CD4-positive, alpha-beta T cell (primary cell): ENCODE data around the gene RABL3. TPM values are rescaled to one million over a fixed set of nuclear protein-coding genes. Genes with fewer than 3 reads are reported as not detected.

ENCODE experiments used
- ATAC-seq: fragments of 200-7000 bp; cut with Tn5 transposase; one replicate; pipeline ENCODE4 v1.10.0; 2022; ENCODE audit warnings: mild to moderate bottlenecking; ENCODE audit not compliant: poor library complexity
- CTCF ChIA-PET: fragments of 350-600 bp; sonication (Branson Sonifier 250); formaldehyde crosslinking; loops from one replicate; lab custom pipeline; 2021; ENCODE audit warnings: antibody characterized with exemption, inconsistent platforms; lab: Charles Lee
- POLR2A ChIA-PET: fragments of 350-600 bp; sonication (Branson Sonifier 250); formaldehyde crosslinking; loops from one replicate; lab custom pipeline; 2021; ENCODE audit warnings: antibody characterized with exemption, inconsistent platforms; lab: Charles Lee
- DNase-seq, 14 experiments: peaks; one replicate each; pipeline ENCODE4 v3.0.0-alpha.2; 2013 to 2020; ENCODE audit warnings: mixed read lengths in 2 of 14
- H3K27ac ChIP-seq, 2 donors: one replicate each; pipeline versions ENCODE4 v1.5.1 to v1.7.0; 2013; ENCODE audit warnings: low read length in 2 of 2, low read depth in 1 of 2, mild to moderate bottlenecking in 1 of 2
- H3K27me3 ChIP-seq, 2 experiments: 1 replicate in 1 of 2; 2 replicates in 1 of 2; pipeline versions ENCODE4 v1.6.1 to v1.7.0; 2013; ENCODE audit warnings: low read length in 2 of 2, control low read depth in 1 of 2, mild to moderate bottlenecking in 1 of 2, moderate library complexity in 1 of 2; ENCODE audit not compliant: insufficient read depth in 2 of 2, control insufficient read depth in 1 of 2
- H3K36me3 ChIP-seq: one replicate; pipeline ENCODE4 v1.6.1; 2013; ENCODE audit warnings: low read length, control low read depth; ENCODE audit not compliant: insufficient read depth
- H3K4me1 ChIP-seq: one replicate; pipeline ENCODE4 v1.6.1; 2013; ENCODE audit warnings: low read length, control low read depth; ENCODE audit not compliant: insufficient read depth
- H3K4me3 ChIP-seq: one replicate; pipeline ENCODE4 v1.5.1; 2013; ENCODE audit warnings: mild to moderate bottlenecking, low read length, moderate library complexity
- H3K9me3 ChIP-seq, 2 experiments: 1 replicate in 1 of 2; 2 replicates in 1 of 2; pipeline versions ENCODE4 v1.6.1 to v1.7.0; 2013; ENCODE audit warnings: low read length in 2 of 2, mild to moderate bottlenecking in 2 of 2, control low read depth in 1 of 2, moderate library complexity in 1 of 2; ENCODE audit not compliant: control insufficient read depth in 1 of 2, insufficient read depth in 1 of 2
- H3K27ac Mint-ChIP-seq: one replicate; pipeline ENCODE4 v1.8.0; 2020; ENCODE audit warnings: mixed read lengths
- H3K27me3 Mint-ChIP-seq: one replicate; pipeline ENCODE4 v1.8.0; 2021; ENCODE audit warnings: mixed read lengths
- H3K36me3 Mint-ChIP-seq: one replicate; pipeline ENCODE4 v1.8.0; 2021; ENCODE audit warnings: low read depth, mixed read lengths
- H3K4me1 Mint-ChIP-seq: one replicate; pipeline ENCODE4 v1.8.0; 2021; ENCODE audit warnings: low read depth, mixed read lengths
- H3K4me3 Mint-ChIP-seq: one replicate; pipeline ENCODE4 v1.8.0; 2020; ENCODE audit warnings: mild to moderate bottlenecking, mixed read lengths
- H3K9me3 Mint-ChIP-seq: one replicate; pipeline ENCODE4 v1.8.0; 2020; ENCODE audit warnings: mixed read lengths
- CTCF ChIP-seq: fragments of 200-600 bp; IDR thresholded peaks from one replicate; pipeline ENCODE4 v1.8.0; 2022; ENCODE audit warnings: antibody characterized with exemption, mild to moderate bottlenecking
- intact Hi-C, 2 experiments: fragments of 100-400 bp; cut with DNase I in 1 of 2; cut with micrococcal nuclease in 1 of 2; formaldehyde crosslinking; loops; one replicate each; pipeline versions ENCODE4 v1.15.1 to v1.9.0; 2023 to 2025; cut with DNase I, micrococcal nuclease
- total RNA-seq, 174 experiments: library from RNA in 2 of 174; stranded (reverse) in 2 of 174; gene quantifications; one replicate each; pipeline ENCODE4 v1.2.3 and lab custom pipeline; 2021 to 2026

RABL3 gene
- total RNA-seq, 2 experiments from 2014 or later: 12.9 to 13.6 TPM

- Histone ChIP-seq H3K4me1 (no peaks in the 10 kb centered on the region), H3K9me3 (no peaks in the 10 kb centered on the region), H3K4me3 (no peak overlapping the region), H3K27me3 (no peaks in the 10 kb centered on the region), H3K36me3 (peaks cover 40% of the 10 kb centered on the region), H3K27ac (no peak overlapping the region)
- POLR2A ChIA-PET: no interaction called here
- CTCF ChIA-PET: no interaction called here
- ATAC-seq (no peak), DNase-seq (no peak)
- intact Hi-C loops: no loop called here
- no peak for TF ChIP-seq CTCF
- Mint-ChIP-seq H3K27me3 (no peaks in the 10 kb centered on the region), H3K4me3 (no peak overlapping the region), H3K9me3 (no peaks in the 10 kb centered on the region), H3K27ac (no peak overlapping the region), H3K36me3 (peaks cover 60% of the 10 kb centered on the region), H3K4me1 (no peaks in the 10 kb centered on the region)
Measured at GRCh38 chr3:120693439-120694171, 48.7 kb downstream of the RABL3 start.

GRCh38 chr3:120689395-120689794 is 52.9 kb downstream of the RABL3 start:
- H3K27me3 Mint-ChIP-seq: no peaks in the 10 kb centered on the region

GRCh38 chr3:120688121-120688520 is 54.2 kb downstream of the RABL3 start:
- Histone ChIP-seq H3K27ac (no peak overlapping the region), H3K4me3 (no peak overlapping the region), H3K27me3 (no peaks in the 10 kb centered on the region), H3K9me3 (no peaks in the 10 kb centered on the region), H3K4me1 (no peaks in the 10 kb centered on the region), H3K36me3 (peaks cover 27% of the 10 kb centered on the region)
- POLR2A ChIA-PET: no interaction called here
- DNase-seq (no peak), ATAC-seq (no peak)
- Mint-ChIP-seq H3K9me3 (no peaks in the 10 kb centered on the region), H3K4me1 (no peaks in the 10 kb centered on the region), H3K27ac (no peak overlapping the region), H3K27me3 (no peaks in the 10 kb centered on the region), H3K4me3 (no peak overlapping the region), H3K36me3 (peaks cover 28% of the 10 kb centered on the region)
- CTCF ChIA-PET: no interaction called here
- intact Hi-C loops: no loop called here
- no peak for TF ChIP-seq CTCF

More at GRCh38 chr3:120689395-120689794, 52.9 kb downstream of the RABL3 start:
- Mint-ChIP-seq H3K36me3 (peaks cover 38% of the 10 kb centered on the region), H3K9me3 (no peaks in the 10 kb centered on the region), H3K4me1 (no peaks in the 10 kb centered on the region), H3K27ac (no peak overlapping the region), H3K4me3 (no peak overlapping the region)
- DNase-seq (no peak), ATAC-seq (no peak)
- no peak for TF ChIP-seq CTCF
- Histone ChIP-seq H3K36me3 (peaks cover 30% of the 10 kb centered on the region), H3K27ac (no peak overlapping the region), H3K27me3 (no peaks in the 10 kb centered on the region), H3K4me1 (no peaks in the 10 kb centered on the region), H3K4me3 (no peak overlapping the region), H3K9me3 (no peaks in the 10 kb centered on the region)
- CTCF ChIA-PET: no interaction called here
- intact Hi-C loops: no loop called here
- POLR2A ChIA-PET: interaction anchor here (1.0 kb wide), 1 partner anchor 53 kb away, joined by 4 read pairs; the partner anchor contains the start of genes GTF2E1 and RABL3
